ENCODE results near the gene FNBP1L. TPM values are rescaled to one million over a fixed set of nuclear protein-coding genes. Genes with fewer than 3 reads are reported as not detected.
A peak's percentile ranks its signal among the peaks of the same experiment; 100 is the strongest.

Gene FNBP1L
- total and polyA plus RNA-seq, 2 donors from 2014 or later: 32.7 to 57.3 TPM

DNA sequence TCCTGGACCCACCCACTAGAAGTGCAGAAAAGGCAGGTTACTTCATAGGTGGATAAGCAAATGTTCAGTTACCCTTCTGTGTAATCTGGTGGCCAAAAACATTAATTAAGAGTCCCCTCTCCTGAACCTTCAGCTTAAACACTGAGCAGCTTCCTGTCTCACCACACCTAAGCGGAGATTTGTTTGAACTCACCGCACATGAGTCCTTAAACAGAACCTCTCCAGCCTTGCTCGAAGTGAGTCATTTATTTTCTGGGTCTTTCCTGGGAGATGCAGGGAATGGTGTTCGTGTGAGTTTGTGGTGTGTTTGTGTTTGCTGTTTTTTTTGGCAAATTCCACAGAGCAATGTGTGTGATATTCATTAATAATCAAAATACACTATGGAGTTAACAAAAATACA is 7.6 kb upstream of the FNBP1L start:
- no peaks in the 10 kb centered on the region for H3K9me3 ChIP-seq (ENCODE audit: control insufficient read depth in 2 of 3, insufficient read depth in 1 of 3, low read length in 3 of 3)
- intact Hi-C loops (cut with DNase I): no loop called here
- H3K4me1 ChIP-seq (ENCODE audit: control insufficient read depth in 2 of 3, insufficient read depth in 2 of 3, low read depth in 1 of 3, low read length in 3 of 3): no peaks in the 10 kb centered on the region
- H3K36me3 ChIP-seq (ENCODE audit: control insufficient read depth in 2 of 3, insufficient read depth in 3 of 3, low read length in 3 of 3): no peaks in the 10 kb centered on the region
- no peaks in the 10 kb centered on the region for H3K27me3 ChIP-seq (ENCODE audit: control insufficient read depth, insufficient read depth, low read length)
- no peak overlapping the region for H3K4me3 ChIP-seq (ENCODE audit: low read length in 3 of 3)
- no peak overlapping the region for H3K9ac ChIP-seq (ENCODE audit: low read length in 3 of 3)
- TF ChIP-seq, protein P1, sequence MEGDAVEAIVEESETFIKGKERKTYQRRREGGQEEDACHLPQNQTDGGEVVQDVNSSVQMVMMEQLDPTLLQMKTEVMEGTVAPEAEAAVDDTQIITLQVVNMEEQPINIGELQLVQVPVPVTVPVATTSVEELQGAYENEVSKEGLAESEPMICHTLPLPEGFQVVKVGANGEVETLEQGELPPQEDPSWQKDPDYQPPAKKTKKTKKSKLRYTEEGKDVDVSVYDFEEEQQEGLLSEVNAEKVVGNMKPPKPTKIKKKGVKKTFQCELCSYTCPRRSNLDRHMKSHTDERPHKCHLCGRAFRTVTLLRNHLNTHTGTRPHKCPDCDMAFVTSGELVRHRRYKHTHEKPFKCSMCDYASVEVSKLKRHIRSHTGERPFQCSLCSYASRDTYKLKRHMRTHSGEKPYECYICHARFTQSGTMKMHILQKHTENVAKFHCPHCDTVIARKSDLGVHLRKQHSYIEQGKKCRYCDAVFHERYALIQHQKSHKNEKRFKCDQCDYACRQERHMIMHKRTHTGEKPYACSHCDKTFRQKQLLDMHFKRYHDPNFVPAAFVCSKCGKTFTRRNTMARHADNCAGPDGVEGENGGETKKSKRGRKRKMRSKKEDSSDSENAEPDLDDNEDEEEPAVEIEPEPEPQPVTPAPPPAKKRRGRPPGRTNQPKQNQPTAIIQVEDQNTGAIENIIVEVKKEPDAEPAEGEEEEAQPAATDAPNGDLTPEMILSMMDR (IDR thresholded peaks at IDR 0.05; ENCODE audit: borderline replicate concordance, extremely low read depth, insufficient read depth): no peak
- no peak for DNase-seq
- FAIRE-seq: no peak
- H3K27ac ChIP-seq (ENCODE audit: low read depth in 2 of 2, low read length in 2 of 2): no peak overlapping the region

GRCh38 chr1:93440706-93441105 is 7.2 kb upstream of the FNBP1L start:
- Histone ChIP-seq H3K9ac (ENCODE audit: low read length in 3 of 3) (no peak overlapping the region), H3K27ac (ENCODE audit: low read depth in 2 of 2, low read length in 2 of 2) (no peak overlapping the region), H3K4me1 (ENCODE audit: control insufficient read depth in 2 of 3, insufficient read depth in 2 of 3, low read depth in 1 of 3, low read length in 3 of 3) (no peaks in the 10 kb centered on the region), H3K4me3 (ENCODE audit: low read length in 3 of 3) (no peak overlapping the region), H3K27me3 (ENCODE audit: control insufficient read depth, insufficient read depth, low read length) (no peaks in the 10 kb centered on the region), H3K36me3 (ENCODE audit: control insufficient read depth in 2 of 3, insufficient read depth in 3 of 3, low read length in 3 of 3) (no peaks in the 10 kb centered on the region), H3K9me3 (ENCODE audit: control insufficient read depth in 2 of 3, insufficient read depth in 1 of 3, low read length in 3 of 3) (no peaks in the 10 kb centered on the region)
- TF ChIP-seq, protein P1 (IDR thresholded peaks at IDR 0.05; ENCODE audit: borderline replicate concordance, extremely low read depth, insufficient read depth): no peak
- intact Hi-C loops (cut with DNase I): no loop called here
- FAIRE-seq: no peak
- no peak for DNase-seq

- FAIRE-seq (no peak), DNase-seq (no peak)
- H3K4me1 ChIP-seq (ENCODE audit: control insufficient read depth in 2 of 3, insufficient read depth in 2 of 3, low read depth in 1 of 3, low read length in 3 of 3): no peaks in the 10 kb centered on the region
- intact Hi-C loops (cut with DNase I): no loop called here
- H3K4me3 ChIP-seq (ENCODE audit: low read length in 3 of 3): no peak overlapping the region
- H3K9ac ChIP-seq (ENCODE audit: low read length in 3 of 3): no peak overlapping the region
- H3K27me3 ChIP-seq (ENCODE audit: control insufficient read depth, insufficient read depth, low read length): no peaks in the 10 kb centered on the region
- no peaks in the 10 kb centered on the region for H3K9me3 ChIP-seq (ENCODE audit: control insufficient read depth in 2 of 3, insufficient read depth in 1 of 3, low read length in 3 of 3)
- no peaks in the 10 kb centered on the region for H3K36me3 ChIP-seq (ENCODE audit: control insufficient read depth in 2 of 3, insufficient read depth in 3 of 3, low read length in 3 of 3)
- TF ChIP-seq, protein P1 (IDR thresholded peaks at IDR 0.05; ENCODE audit: borderline replicate concordance, extremely low read depth, insufficient read depth): no peak
- no peak overlapping the region for H3K27ac ChIP-seq (ENCODE audit: low read depth in 2 of 2, low read length in 2 of 2)
Observed at GRCh38 chr1:93441589-93441988, 6.3 kb upstream of the FNBP1L start.

- no peaks in the 10 kb centered on the region for H3K27me3 ChIP-seq (ENCODE audit: control insufficient read depth, insufficient read depth, low read length)
- TF ChIP-seq, protein P1 (IDR thresholded peaks at IDR 0.05; ENCODE audit: borderline replicate concordance, extremely low read depth, insufficient read depth): no peak
- H3K9ac ChIP-seq (ENCODE audit: low read length in 3 of 3): no peak overlapping the region
- no peak for FAIRE-seq
- no peak overlapping the region for H3K4me3 ChIP-seq (ENCODE audit: low read length in 3 of 3)
- H3K27ac ChIP-seq (ENCODE audit: low read depth in 2 of 2, low read length in 2 of 2): peak overlapping the region in 1 of 2 donors; percentile 34
- H3K9me3 ChIP-seq (ENCODE audit: control insufficient read depth in 2 of 3, insufficient read depth in 1 of 3, low read length in 3 of 3): no peaks in the 10 kb centered on the region
- no peak for DNase-seq
- peaks cover 0 to 3% (median 2%) of the 10 kb centered on the region in 3 donors for H3K4me1 ChIP-seq (ENCODE audit: control insufficient read depth in 2 of 3, insufficient read depth in 2 of 3, low read depth in 1 of 3, low read length in 3 of 3)
- intact Hi-C loops (cut with DNase I): no loop called here
- H3K36me3 ChIP-seq (ENCODE audit: control insufficient read depth in 2 of 3, insufficient read depth in 3 of 3, low read length in 3 of 3): no peaks in the 10 kb centered on the region
Observed at GRCh38 chr1:93442008-93442666, 5.8 kb upstream of the FNBP1L start.

Measured in kidney (tissue), 14 donors.